MM.1S (cell line): ENCODE results near the gene GABRB2.

Experiments used
- DNase-seq: peaks from one replicate; pipeline ENCODE4 v3.0.0-alpha.2; 2015
- H2AFZ ChIP-seq: fragments of 300-600 bp; sonication (generic); 2 replicates; pipeline ENCODE4 v1.6.0; 2016; ENCODE audit warnings: antibody characterized with exemption, low read length
- H3F3A ChIP-seq: fragments of 300-600 bp; sonication (generic); 2 replicates; pipeline ENCODE4 v1.6.1; 2016; ENCODE audit warnings: mild to moderate bottlenecking, antibody characterized with exemption, low read length, moderate library complexity, mixed read lengths; ENCODE audit not compliant: insufficient read depth
- H3K27ac ChIP-seq: fragments of 300-600 bp; sonication (generic); 2 replicates; pipeline ENCODE4 v1.5.1; 2016; ENCODE audit warnings: mild to moderate bottlenecking, low read length
- H3K27me3 ChIP-seq: fragments of 300-600 bp; sonication (generic); replicated peaks from 2 replicates; pipeline ENCODE4 v1.6.0; 2016; ENCODE audit warnings: low read length; ENCODE audit not compliant: insufficient read depth
- H3K36me3 ChIP-seq: fragments of 300-600 bp; sonication (generic); replicated peaks from 2 replicates; pipeline ENCODE4 v1.6.1; 2016; ENCODE audit warnings: mild to moderate bottlenecking, low read length, mixed read lengths; ENCODE audit not compliant: insufficient read depth
- H3K4me1 ChIP-seq: fragments of 300-600 bp; sonication (generic); 2 replicates; pipeline ENCODE4 v1.6.1; 2016; ENCODE audit warnings: low read length, mixed read lengths
- H3K4me2 ChIP-seq: fragments of 300-600 bp; sonication (generic); 2 replicates; pipeline ENCODE4 v1.6.0; 2016; ENCODE audit warnings: low read depth, low read length
- H3K4me3 ChIP-seq: fragments of 300-600 bp; sonication (generic); 2 replicates; pipeline ENCODE4 v1.5.1; 2016; ENCODE audit warnings: low read length, mixed read lengths
- H3K79me2 ChIP-seq: fragments of 300-600 bp; sonication (generic); 2 replicates; pipeline ENCODE4 v1.6.1; 2016; ENCODE audit warnings: mixed run types, low read length, mixed read lengths
- H3K9ac ChIP-seq: fragments of 300-600 bp; sonication (generic); 2 replicates; pipeline ENCODE4 v1.6.1; 2016; ENCODE audit warnings: low read length, mixed read lengths
- H3K9me2 ChIP-seq: fragments of 300-600 bp; sonication (generic); replicated peaks from 2 replicates; pipeline ENCODE4 v1.6.1; 2016; ENCODE audit warnings: mild to moderate bottlenecking, low read length, mixed read lengths; ENCODE audit not compliant: insufficient read depth
- H3K9me3 ChIP-seq: fragments of 300-600 bp; sonication (generic); replicated peaks from 2 replicates; pipeline ENCODE4 v1.6.1; 2016; ENCODE audit warnings: mild to moderate bottlenecking, low read length, mixed read lengths; ENCODE audit not compliant: insufficient read depth
- H4K20me1 ChIP-seq: fragments of 300-600 bp; sonication (generic); 2 replicates; pipeline ENCODE4 v1.6.1; 2016; ENCODE audit warnings: mild to moderate bottlenecking, low read length, moderate library complexity, mixed read lengths; ENCODE audit not compliant: insufficient read depth
- EZH2 ChIP-seq: fragments of 300-600 bp; sonication (generic); optimal IDR thresholded peaks from 2 replicates; pipeline ENCODE3; 2017; ENCODE audit warnings: low read depth, mild to moderate bottlenecking, antibody characterized with exemption, low read length, mixed read lengths
- EZH2phosphoT487 ChIP-seq: fragments of 300-600 bp; sonication (generic); IDR thresholded peaks from 2 replicates; pipeline ENCODE4 v1.6.1; 2018; ENCODE audit warnings: antibody characterized with exemption, low read length
- TF ChIP-seq, protein P1 (sequence below): fragments of 300-600 bp; sonication (generic); IDR thresholded peaks from 2 replicates; pipeline ENCODE4 v1.5.1; 2016; ENCODE audit warnings: antibody characterized with exemption, low read length, mixed read lengths

The GABRB2 gene

DNA sequence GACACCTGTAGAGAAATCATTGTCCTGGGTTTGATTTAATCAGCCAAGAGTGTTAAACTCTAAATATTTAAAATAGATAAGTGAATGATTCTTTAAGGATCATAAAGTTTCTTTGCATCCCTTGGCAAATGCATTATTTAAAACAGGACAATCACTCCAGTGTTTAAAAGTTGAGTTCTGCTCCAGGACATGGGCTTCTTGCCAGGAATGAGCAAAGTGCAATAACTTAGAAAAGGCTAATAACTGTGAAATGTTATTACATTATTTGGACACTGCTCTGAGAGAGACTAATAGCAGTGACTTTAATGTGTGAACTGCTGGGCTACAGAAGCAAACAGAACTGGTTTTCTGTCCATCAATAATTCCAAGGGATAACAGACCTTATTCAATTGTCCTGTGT lies 283.3 kb downstream of the GABRB2 start:
- no peak overlapping the region for H3K9ac ChIP-seq
- H3K4me3 ChIP-seq, result no peak overlapping the region
- no peaks in the 10 kb centered on the region for H3K4me1 ChIP-seq
- TF ChIP-seq EZH2phosphoT487, result no peak
- TF ChIP-seq, protein P1, sequence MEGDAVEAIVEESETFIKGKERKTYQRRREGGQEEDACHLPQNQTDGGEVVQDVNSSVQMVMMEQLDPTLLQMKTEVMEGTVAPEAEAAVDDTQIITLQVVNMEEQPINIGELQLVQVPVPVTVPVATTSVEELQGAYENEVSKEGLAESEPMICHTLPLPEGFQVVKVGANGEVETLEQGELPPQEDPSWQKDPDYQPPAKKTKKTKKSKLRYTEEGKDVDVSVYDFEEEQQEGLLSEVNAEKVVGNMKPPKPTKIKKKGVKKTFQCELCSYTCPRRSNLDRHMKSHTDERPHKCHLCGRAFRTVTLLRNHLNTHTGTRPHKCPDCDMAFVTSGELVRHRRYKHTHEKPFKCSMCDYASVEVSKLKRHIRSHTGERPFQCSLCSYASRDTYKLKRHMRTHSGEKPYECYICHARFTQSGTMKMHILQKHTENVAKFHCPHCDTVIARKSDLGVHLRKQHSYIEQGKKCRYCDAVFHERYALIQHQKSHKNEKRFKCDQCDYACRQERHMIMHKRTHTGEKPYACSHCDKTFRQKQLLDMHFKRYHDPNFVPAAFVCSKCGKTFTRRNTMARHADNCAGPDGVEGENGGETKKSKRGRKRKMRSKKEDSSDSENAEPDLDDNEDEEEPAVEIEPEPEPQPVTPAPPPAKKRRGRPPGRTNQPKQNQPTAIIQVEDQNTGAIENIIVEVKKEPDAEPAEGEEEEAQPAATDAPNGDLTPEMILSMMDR, result no peak
- TF ChIP-seq EZH2, result no peak
- H3K4me2 ChIP-seq, result no peak overlapping the region
- H3K27me3 ChIP-seq, result no peaks in the 10 kb centered on the region
- H3K9me3 ChIP-seq, result no peaks in the 10 kb centered on the region
- no peaks in the 10 kb centered on the region for H3F3A ChIP-seq
- H3K27ac ChIP-seq, result no peak overlapping the region
- no peak for DNase-seq
- H3K79me2 ChIP-seq, result no peaks in the 10 kb centered on the region
- no peaks in the 10 kb centered on the region for H3K9me2 ChIP-seq
- no peaks in the 10 kb centered on the region for H3K36me3 ChIP-seq
- H4K20me1 ChIP-seq, result no peaks in the 10 kb centered on the region
- H2AFZ ChIP-seq, result no peak overlapping the region

DNA sequence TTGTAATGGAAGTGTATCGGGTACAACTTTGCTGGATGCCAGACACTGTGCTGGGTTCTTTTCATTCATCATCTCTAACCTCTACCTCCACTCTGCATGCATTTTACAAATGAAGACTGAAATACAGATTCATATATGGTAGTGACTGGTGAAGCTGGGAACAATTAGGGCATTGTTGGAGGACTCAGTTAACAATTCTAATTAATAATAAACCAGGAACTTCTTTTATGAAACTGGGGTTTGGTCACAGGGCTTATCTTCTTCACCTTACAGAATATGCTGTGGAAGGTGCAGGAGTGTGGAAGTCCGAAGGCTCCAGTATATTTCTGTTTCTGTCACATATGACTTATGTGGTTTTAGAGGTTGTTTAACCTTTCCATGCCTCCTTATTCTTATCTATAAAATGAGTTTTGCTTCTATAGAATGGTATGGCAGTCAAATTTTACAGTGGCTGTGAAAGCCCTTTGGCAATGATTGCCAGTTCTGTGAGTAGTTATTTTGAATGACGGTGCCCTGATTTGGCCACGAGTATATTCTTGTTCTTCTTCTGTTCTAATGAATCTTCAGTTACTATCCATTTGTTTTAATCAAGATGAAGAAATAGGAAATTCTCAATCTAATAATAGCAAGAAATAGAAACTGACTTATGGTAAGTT lies 284.7 kb downstream of the GABRB2 start:
- Histone ChIP-seq H3K4me3 (no peak overlapping the region), H3K27ac (no peak overlapping the region), H3K36me3 (no peaks in the 10 kb centered on the region), H3K9me2 (no peaks in the 10 kb centered on the region), H3K4me2 (no peak overlapping the region), H3K79me2 (no peaks in the 10 kb centered on the region), H3K9ac (no peak overlapping the region), H3F3A (no peaks in the 10 kb centered on the region), H2AFZ (no peak overlapping the region), H3K4me1 (no peaks in the 10 kb centered on the region), H3K27me3 (no peaks in the 10 kb centered on the region), H3K9me3 (no peaks in the 10 kb centered on the region), H4K20me1 (no peaks in the 10 kb centered on the region)
- TF ChIP-seq EZH2 (no peak), EZH2phosphoT487 (no peak)
- TF ChIP-seq, protein P1, result no peak
- no peak for DNase-seq

DNA sequence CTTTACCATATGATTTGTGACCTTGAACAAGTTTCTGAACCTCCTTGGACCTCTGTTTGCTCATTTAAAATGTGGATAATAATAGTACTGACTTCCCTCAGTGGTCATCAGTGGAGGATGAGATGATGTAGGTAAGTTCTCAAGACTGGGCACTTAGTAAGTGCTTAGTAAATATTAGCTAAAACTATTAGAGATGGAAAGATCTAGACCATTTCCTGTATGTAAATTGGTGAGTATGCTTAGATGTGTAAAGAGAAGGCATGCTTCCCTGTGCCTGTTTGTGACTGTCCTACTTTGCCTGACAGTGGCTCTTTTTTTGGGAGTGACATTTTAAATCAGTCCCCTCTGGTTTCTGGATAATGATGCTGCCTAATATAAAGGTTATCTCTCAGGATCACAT lies 288.1 kb downstream of the GABRB2 start:
- no peak overlapping the region for H3K4me2 ChIP-seq
- H3K9ac ChIP-seq, result no peak overlapping the region
- H3F3A ChIP-seq, result no peaks in the 10 kb centered on the region
- no peak overlapping the region for H2AFZ ChIP-seq
- no peak overlapping the region for H3K4me3 ChIP-seq
- no peaks in the 10 kb centered on the region for H3K36me3 ChIP-seq
- H3K9me3 ChIP-seq, result no peaks in the 10 kb centered on the region
- H3K9me2 ChIP-seq, result no peaks in the 10 kb centered on the region
- no peaks in the 10 kb centered on the region for H4K20me1 ChIP-seq
- H3K4me1 ChIP-seq, result no peaks in the 10 kb centered on the region
- H3K27me3 ChIP-seq, result no peaks in the 10 kb centered on the region
- no peak overlapping the region for H3K27ac ChIP-seq
- TF ChIP-seq EZH2phosphoT487, result no peak
- no peak for TF ChIP-seq EZH2
- TF ChIP-seq, protein P1, result no peak
- DNase-seq, result no peak
- no peaks in the 10 kb centered on the region for H3K79me2 ChIP-seq
